KMS-11 (cell line): ENCODE data around the gene CASP8AP2.
"Not testable (repeated sequence)": the region's sequence is repeated elsewhere in the genome, so short reads cannot be mapped to it uniquely, and the experiment has no call there.

Experiments used
- H2AFZ ChIP-seq: fragments of 200-600 bp; sonication (generic); 2 replicates; pipeline ENCODE4 v1.6.1; 2016; ENCODE audit warnings: antibody characterized with exemption, mixed run types, low read depth
- H3K27ac ChIP-seq: fragments of 200-600 bp; sonication (generic); 2 replicates; pipeline ENCODE4 v1.6.1; 2016; ENCODE audit warnings: mild to moderate bottlenecking, mixed run types
- H3K27me3 ChIP-seq: fragments of 200-600 bp; sonication (generic); 2 replicates; pipeline ENCODE4 v1.6.1; 2017; ENCODE audit warnings: mild to moderate bottlenecking, low read depth, mixed run types, moderate library complexity; ENCODE audit not compliant: insufficient read depth
- H3K36me3 ChIP-seq: fragments of 200-600 bp; sonication (generic); 2 replicates; pipeline ENCODE4 v1.6.1; 2017; ENCODE audit warnings: mild to moderate bottlenecking, mixed run types; ENCODE audit not compliant: insufficient read depth
- H3K4me1 ChIP-seq: fragments of 200-600 bp; sonication (generic); 2 replicates; pipeline ENCODE4 v1.6.1; 2016; ENCODE audit warnings: mild to moderate bottlenecking, low read depth, mixed run types; ENCODE audit not compliant: poor library complexity, severe bottlenecking
- H3K4me2 ChIP-seq: fragments of 200-600 bp; sonication (generic); 2 replicates; pipeline ENCODE4 v1.7.0; 2016; ENCODE audit warnings: mild to moderate bottlenecking, mixed run types
- H3K4me3 ChIP-seq: fragments of 200-600 bp; sonication (generic); IDR thresholded peaks from 2 replicates; pipeline ENCODE4 v1.6.1; 2017; ENCODE audit warnings: low read depth, low read length, mixed read lengths; ENCODE audit not compliant: insufficient read depth
- H3K79me2 ChIP-seq: fragments of 200-600 bp; sonication (generic); 2 replicates; pipeline ENCODE4 v1.6.1; 2016; ENCODE audit warnings: low read depth, mixed run types; ENCODE audit not compliant: insufficient read depth
- H3K9ac ChIP-seq: fragments of 200-600 bp; sonication (generic); 2 replicates; pipeline ENCODE4 v1.6.1; 2016; ENCODE audit warnings: mild to moderate bottlenecking, mixed run types
- H4K20me1 ChIP-seq: fragments of 200-600 bp; sonication (generic); 2 replicates; pipeline ENCODE4 v1.6.1; 2016; ENCODE audit warnings: mild to moderate bottlenecking, mixed run types; ENCODE audit not compliant: insufficient read depth
- TF ChIP-seq, protein P1 (sequence below): fragments of 200-600 bp; sonication (generic); conservative IDR thresholded peaks from 2 replicates; pipeline ENCODE4 v1.6.1; 2017; ENCODE audit warnings: low read depth, mild to moderate bottlenecking, antibody characterized with exemption, low read length, moderate library complexity, mixed read lengths

CASP8AP2 gene

DNA sequence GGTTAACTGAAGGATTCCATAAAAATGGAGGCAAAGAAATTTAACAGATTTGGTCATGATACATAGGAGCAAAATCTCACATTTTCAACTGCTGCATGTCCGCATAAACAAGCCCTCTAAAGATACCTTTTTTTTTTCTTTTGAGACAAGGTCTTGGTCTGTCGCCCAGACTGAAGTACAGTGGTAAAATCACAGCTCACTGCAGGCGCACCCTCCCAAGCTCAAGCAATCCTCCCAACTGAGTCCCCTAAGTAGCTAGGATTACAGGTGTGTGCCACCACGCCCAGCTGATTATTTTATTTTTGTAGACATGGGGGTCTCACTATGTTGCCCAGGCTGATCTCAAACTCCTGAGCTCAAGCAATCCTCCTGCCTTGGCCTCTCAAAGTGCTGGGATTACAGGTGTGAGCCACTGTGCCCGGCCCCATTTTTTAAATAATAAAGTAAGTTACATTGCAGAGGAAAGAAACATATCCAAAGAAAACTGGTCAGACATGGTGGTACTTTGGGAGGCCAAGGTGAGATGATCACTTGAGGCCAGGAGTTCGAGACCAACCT is 23.8 kb upstream of the CASP8AP2 start:
- Histone ChIP-seq H2AFZ (no peak overlapping the region), H3K27me3 (no peaks in the 10 kb centered on the region), H4K20me1 (no peaks in the 10 kb centered on the region), H3K27ac (no peak overlapping the region), H3K9ac (no peak overlapping the region), H3K4me1 (peaks cover 5% of the 10 kb centered on the region), H3K36me3 (no peaks in the 10 kb centered on the region), H3K79me2 (peaks cover 53% of the 10 kb centered on the region; the same call in 1 of the 2 replicates), H3K4me2 (no peak overlapping the region), H3K4me3 (no peak overlapping the region)
- TF ChIP-seq, protein P1, sequence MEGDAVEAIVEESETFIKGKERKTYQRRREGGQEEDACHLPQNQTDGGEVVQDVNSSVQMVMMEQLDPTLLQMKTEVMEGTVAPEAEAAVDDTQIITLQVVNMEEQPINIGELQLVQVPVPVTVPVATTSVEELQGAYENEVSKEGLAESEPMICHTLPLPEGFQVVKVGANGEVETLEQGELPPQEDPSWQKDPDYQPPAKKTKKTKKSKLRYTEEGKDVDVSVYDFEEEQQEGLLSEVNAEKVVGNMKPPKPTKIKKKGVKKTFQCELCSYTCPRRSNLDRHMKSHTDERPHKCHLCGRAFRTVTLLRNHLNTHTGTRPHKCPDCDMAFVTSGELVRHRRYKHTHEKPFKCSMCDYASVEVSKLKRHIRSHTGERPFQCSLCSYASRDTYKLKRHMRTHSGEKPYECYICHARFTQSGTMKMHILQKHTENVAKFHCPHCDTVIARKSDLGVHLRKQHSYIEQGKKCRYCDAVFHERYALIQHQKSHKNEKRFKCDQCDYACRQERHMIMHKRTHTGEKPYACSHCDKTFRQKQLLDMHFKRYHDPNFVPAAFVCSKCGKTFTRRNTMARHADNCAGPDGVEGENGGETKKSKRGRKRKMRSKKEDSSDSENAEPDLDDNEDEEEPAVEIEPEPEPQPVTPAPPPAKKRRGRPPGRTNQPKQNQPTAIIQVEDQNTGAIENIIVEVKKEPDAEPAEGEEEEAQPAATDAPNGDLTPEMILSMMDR = no peak

DNA sequence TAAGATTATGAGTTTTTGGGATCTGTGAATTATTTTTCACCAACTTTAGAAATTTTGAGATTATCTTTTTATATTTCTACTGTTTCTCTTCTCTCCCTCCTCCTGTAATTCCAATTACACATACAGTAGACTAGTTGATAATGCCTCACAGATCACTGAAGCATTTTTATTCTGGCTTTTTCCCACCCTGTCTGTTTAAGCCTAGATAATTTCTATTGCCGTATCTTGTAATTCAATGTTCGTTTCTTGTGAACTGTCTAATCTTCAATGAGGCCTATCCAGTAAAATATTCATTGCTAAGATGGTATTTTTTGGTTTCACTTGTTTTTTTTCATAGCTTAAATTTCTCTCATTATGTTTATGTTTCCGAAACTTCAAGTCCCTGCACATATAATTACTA is 22.1 kb upstream of the CASP8AP2 start:
- no peak overlapping the region for H3K9ac ChIP-seq
- H4K20me1 ChIP-seq = no peaks in the 10 kb centered on the region
- H3K4me2 ChIP-seq = no peak overlapping the region
- no peak overlapping the region for H2AFZ ChIP-seq
- peaks cover 8% of the 10 kb centered on the region for H3K4me1 ChIP-seq
- no peaks in the 10 kb centered on the region for H3K36me3 ChIP-seq
- peaks cover 69% of the 10 kb centered on the region for H3K79me2 ChIP-seq
- TF ChIP-seq, protein P1 = no peak
- no peak overlapping the region for H3K4me3 ChIP-seq
- H3K27me3 ChIP-seq = no peaks in the 10 kb centered on the region
- no peak overlapping the region for H3K27ac ChIP-seq

DNA sequence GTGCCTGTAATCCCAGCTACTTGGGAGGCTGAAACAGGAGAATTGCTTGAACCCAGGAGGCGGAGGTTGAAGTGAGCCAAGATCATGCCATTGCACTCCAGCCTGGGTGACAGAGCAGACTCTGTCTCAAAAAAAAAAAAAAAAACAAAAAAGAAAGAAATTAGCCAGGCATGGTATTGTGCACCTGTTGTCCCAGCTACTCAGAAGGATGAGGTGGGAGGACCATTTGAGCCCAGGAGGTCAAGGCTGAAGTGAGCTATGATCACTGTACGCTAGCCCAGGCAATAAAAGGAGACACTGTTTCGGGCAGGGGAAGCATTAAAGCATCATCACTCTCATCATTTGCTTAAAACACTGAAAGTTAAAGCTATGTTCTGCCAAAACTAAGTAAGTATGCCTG is 16.3 kb upstream of the CASP8AP2 start:
- not testable (repeated sequence) for H3K4me3 ChIP-seq, H3K4me2 ChIP-seq, H4K20me1 ChIP-seq, H3K27ac ChIP-seq, H2AFZ ChIP-seq, H3K36me3 ChIP-seq, H3K9ac ChIP-seq, H3K27me3 ChIP-seq
- Histone ChIP-seq H3K4me1 (peaks cover 16% of the 10 kb centered on the region), H3K79me2 (peaks cover 95% of the 10 kb centered on the region)

DNA sequence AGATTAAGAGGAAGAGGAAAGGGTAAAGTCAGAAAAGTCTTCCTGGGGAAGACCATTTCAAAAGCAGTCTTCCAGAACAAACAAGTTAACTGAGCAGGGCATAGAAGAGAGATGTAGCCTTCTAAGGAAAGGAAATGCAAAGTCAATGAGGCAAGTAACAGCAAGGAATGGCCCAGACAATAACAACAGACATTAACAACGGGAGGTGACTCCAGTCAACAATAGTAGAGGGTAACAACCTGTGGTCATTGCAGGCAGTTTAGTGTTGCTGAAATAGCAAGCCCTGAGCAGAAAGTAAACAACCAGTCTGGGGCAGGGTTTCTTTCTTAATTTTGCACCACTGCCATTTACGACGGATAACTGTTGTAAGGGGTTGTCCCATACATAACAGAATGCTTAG is 12.2 kb upstream of the CASP8AP2 start:
- TF ChIP-seq, protein P1 = no peak
- Histone ChIP-seq H3K36me3 (no peaks in the 10 kb centered on the region), H3K4me3 (no peak overlapping the region), H4K20me1 (no peaks in the 10 kb centered on the region), H2AFZ (no peak overlapping the region), H3K79me2 (peaks cover 67% of the 10 kb centered on the region), H3K4me1 (peaks cover 8% of the 10 kb centered on the region), H3K27me3 (no peaks in the 10 kb centered on the region), H3K9ac (no peak overlapping the region), H3K27ac (no peak overlapping the region), H3K4me2 (0 out of 2 replicates have a peak overlapping the region, but pooled peaks have one; percentile 37)

DNA sequence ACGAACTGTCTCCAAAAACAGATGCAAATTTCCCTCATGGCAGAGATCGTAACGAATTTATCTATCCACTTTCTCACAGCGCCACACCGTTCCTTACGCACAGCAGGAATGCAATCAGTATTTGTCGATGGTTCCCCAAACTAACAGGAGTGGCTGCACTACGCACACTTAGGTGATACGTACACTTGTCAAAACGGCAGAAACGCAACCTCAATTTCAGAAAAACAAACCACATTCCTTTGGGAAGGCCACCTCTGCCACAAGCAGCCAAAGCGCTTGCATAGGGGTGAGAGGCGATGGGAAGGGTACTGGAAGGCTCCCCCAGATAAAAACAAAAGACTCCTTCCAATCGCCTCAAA is 10.7 kb upstream of the CASP8AP2 start:
- TF ChIP-seq, protein P1 = no peak
- peak overlapping the region; percentile 37 for H3K4me2 ChIP-seq
- H3K4me3 ChIP-seq = no peak overlapping the region
- H2AFZ ChIP-seq = peak overlapping the region; percentile 74
- peaks cover 53% of the 10 kb centered on the region for H3K79me2 ChIP-seq
- H3K27me3 ChIP-seq = no peaks in the 10 kb centered on the region
- peak overlapping the region; percentile 87; the same call in 1 of the 2 replicates for H3K9ac ChIP-seq
- no peaks in the 10 kb centered on the region for H3K36me3 ChIP-seq
- peak overlapping the region; percentile 85 for H3K27ac ChIP-seq
- peaks cover 8% of the 10 kb centered on the region for H3K4me1 ChIP-seq
- no peaks in the 10 kb centered on the region for H4K20me1 ChIP-seq
